GM21717 (cell line): Measurements from ENCODE around the gene CTSZ.

Experiments
- ATAC-seq: cut with Tn5 transposase; IDR thresholded peaks from one replicate; pipeline ENCODE4 v1.9.1; 2021; ENCODE audit warnings: mild to moderate bottlenecking, moderate library complexity; ENCODE audit not compliant: unreplicated experiment

CTSZ gene

DNA sequence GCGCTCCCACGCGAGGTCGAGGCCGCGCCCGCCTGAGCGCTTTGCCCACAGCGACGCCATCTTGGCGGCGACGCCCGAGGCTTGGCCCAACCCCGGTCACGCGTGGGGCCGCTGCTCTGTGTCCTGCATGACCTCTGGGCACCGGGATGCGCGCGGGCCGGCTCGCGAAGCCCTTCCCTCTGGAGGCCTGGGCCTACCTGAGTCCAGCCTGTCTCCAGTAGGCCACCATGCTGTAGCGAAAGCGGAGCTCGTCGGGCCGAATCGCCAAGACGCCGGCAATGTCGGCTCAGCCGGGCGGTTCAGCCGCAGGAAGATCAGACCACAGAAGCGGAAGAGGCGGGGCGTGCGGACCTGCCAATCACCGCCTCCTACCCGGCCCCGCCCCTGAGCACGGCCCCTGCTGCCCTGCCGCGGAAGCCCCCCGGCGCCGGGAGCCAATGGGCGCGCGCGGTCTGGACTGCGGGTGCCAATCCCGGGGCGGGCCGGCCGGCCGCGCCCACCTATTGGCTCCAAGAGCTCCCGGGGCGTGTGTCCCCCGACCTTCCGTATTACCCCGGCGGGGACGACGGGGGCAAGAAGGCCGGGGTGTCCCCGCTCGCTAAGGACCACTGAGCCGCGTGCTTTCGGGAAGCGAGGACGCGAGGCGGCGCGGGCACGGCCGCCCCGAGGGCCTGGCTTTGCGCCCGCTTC lies 25.1 kb upstream of the CTSZ start, which contains the start of gene ATP5F1E:
Gene ATP5F1E (minus strand): TSS at position 313 of the 690 bp plus-strand sequence. CDS start 84 bp downstream, at position 229.
- ATAC-seq, result peak; percentile 89

GRCh38 chr20:59031564-59032022 lies 24.5 kb upstream of the CTSZ start:
- ATAC-seq, result no peak

- ATAC-seq, result no peak
Observed at GRCh38 chr20:59030911-59031563, 24.0 kb upstream of the CTSZ start.

- ATAC-seq, result no peak
Observed at GRCh38 chr20:59028812-59029211, 21.8 kb upstream of the CTSZ start.

- ATAC-seq, result no peak
Observed at GRCh38 chr20:59027741-59028320, 20.8 kb upstream of the CTSZ start.

GRCh38 chr20:59026904-59027740 lies 20.1 kb upstream of the CTSZ start:
- no peak for ATAC-seq

- no peak for ATAC-seq
Observed at GRCh38 chr20:59025511-59025910, 18.5 kb upstream of the CTSZ start.

DNA sequence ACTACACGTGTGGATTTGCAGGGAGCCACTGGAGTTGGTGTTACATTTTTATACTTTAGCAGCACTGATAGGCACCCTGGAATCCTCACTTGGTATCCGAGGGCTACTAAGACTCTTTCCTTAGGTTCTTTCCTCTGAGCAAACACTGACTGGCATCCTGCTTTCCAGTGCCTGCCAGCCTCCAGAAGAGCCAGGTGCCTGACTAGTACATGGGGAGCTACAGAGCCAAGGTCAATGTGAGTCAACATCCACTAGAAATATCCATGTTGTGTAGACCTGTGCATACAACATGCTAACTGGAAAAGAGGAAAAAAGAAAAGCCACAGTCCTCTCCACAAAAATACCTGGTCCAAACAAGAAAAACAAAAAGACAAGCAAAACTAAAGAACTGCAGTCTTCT lies 18.0 kb upstream of the CTSZ start:
- ATAC-seq, result no peak

DNA sequence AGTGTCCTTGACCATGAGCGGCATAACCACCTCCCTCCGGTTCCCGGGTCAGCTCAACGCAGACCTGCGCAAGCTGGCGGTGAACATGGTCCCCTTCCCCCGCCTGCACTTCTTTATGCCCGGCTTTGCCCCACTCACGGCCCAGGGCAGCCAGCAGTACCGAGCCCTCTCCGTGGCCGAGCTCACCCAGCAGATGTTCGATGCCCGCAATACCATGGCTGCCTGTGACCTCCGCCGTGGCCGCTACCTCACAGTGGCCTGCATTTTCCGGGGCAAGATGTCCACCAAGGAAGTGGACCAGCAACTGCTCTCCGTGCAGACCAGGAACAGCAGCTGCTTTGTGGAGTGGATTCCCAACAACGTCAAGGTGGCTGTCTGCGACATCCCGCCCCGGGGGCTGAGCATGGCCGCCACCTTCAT lies 17.1 kb upstream of the CTSZ start:
- no peak for ATAC-seq

- ATAC-seq, result no peak
Observed at GRCh38 chr20:59023616-59024015, 16.6 kb upstream of the CTSZ start.

- ATAC-seq, result no peak
Observed at GRCh38 chr20:59022754-59023153, 15.7 kb upstream of the CTSZ start.

DNA sequence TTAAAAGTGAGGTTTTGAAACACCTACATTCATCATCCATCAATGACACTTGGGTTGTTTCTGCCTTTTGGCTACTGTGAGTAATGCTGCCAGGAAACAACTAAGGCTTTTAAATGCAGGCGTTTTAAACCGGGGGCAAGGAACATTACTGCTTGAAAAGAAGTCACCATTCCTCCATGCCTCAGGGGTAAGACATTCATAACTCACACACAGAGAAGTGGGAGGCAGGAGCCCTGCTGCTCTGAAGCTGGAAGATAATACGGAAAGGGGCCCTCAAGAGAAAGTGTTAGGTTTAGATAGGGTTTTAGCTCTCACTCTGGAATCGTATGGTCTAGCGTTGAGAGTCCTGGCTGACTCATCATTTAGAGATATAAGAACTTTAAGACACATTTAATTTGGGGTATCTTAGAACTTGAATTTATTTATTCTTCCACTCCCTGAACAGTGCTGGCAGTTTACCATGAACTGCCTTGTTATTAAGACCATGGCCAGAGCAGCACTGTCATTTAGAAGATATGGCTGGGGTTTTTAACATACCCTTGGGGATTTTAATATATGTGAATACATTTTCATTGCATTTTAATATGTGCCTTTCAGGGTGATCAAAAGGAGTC lies 14.0 kb upstream of the CTSZ start:
- no peak for ATAC-seq

DNA sequence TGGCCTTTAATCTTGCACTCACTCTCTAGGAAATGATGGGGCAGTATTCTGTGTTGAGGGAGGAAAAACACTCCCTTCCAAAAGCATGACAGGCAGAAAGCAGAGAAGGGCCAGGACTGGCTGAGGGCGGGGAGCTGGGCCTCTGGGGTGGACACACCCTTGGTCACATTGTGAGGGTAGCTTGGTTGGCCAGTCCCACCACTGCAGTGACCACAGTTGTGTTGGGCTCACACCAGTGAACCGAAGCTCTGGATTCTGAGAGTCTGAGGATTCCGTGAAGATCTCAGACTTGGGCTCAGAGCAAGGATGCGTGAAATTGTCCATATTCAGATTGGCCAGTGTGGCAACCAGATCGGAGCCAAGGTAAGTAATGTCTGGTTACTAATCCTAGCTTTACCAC lies 12.2 kb upstream of the CTSZ start, which contains the start of gene TUBB1:
Gene TUBB1 (plus strand): TSS at position 213 of the 400 bp plus-strand sequence. CDS start 94 bp downstream, at position 307.
- no peak for ATAC-seq

DNA sequence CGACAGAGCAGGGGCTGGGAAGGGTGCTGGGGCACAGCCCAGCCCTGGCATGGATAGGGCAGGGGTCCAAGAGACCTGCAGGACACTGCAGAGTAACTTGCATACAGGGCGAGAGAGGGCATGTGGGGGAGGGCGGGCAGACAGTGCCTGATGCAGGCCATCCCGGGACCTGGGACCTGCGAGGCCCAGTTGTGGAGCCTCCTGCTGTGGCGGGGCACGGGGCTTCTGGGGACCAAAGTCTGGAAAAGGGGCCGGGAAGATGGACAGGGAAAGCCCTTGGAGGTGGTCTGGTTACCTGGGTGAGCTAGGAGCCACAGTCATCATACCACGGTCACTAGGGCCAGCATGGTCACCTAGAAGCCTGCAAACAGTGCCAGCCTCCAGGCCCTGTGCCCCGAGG lies 11.8 kb upstream of the CTSZ start:
- ATAC-seq, result no peak

- no peak for ATAC-seq
Observed at GRCh38 chr20:59017493-59018231, 10.6 kb upstream of the CTSZ start.

- ATAC-seq, result no peak
Observed at GRCh38 chr20:59016795-59017492, 9.9 kb upstream of the CTSZ start.

- no peak for ATAC-seq
Observed at GRCh38 chr20:59015812-59016711, 9.0 kb upstream of the CTSZ start.

DNA sequence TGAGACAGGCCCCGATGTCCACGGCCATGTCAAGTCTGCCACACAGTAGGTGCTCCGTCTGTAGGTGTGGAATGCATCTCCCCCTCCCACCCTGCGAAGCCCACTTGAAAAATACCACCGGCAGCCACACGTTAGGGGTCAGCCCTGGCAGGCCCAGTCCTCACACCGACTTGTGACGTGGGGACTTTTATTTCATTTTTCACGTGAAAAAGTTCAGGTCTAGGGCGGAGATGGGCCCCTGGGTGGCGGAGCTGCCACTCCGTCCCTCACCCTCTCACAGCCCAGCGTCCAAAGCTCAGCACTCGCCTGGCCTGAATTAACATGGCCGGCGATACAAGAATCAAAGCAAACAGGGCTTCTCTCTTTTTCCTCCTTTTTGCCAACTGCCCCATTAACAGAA lies 8.4 kb upstream of the CTSZ start:
- ATAC-seq, result no peak
